D721Med (cell line): Measurements from ENCODE around the gene TMEM171.

Experiments
- DNase-seq: peaks from one replicate; pipeline ENCODE4 v3.0.0; 2011; ENCODE audit warnings: low spot score; ENCODE audit not compliant: insufficient read length
- FAIRE-seq: peaks from 2 replicates; lab custom pipeline; 2011; peaks lifted over from hg19 to GRCh38; lab: Jason Lieb, UNC
- CTCF ChIP-seq: IDR thresholded peaks from 2 replicates; pipeline ENCODE4 v1.5.1; 2012; ENCODE audit warnings: mild to moderate bottlenecking, control low read depth; ENCODE audit not compliant: insufficient read depth; ENCODE audit errors: missing control alignments

The TMEM171 gene

GRCh38 chr5:73176250-73176649 is 55.9 kb downstream of the TMEM171 start:
- no peak for FAIRE-seq
- DNase-seq = no peak
- TF ChIP-seq CTCF = no peak

GRCh38 chr5:73178265-73178664 is 57.9 kb downstream of the TMEM171 start:
- FAIRE-seq (no peak), DNase-seq (no peak)
- no peak for TF ChIP-seq CTCF

- FAIRE-seq (no peak), DNase-seq (no peak)
- TF ChIP-seq CTCF = no peak
Measured at GRCh38 chr5:73179730-73180129, 59.4 kb downstream of the TMEM171 start.

GRCh38 chr5:73180566-73180965 is 60.2 kb downstream of the TMEM171 start:
- DNase-seq (no peak), FAIRE-seq (no peak)
- TF ChIP-seq CTCF = no peak
